IMR-90 (cell line): ENCODE data around the gene CELSR2. TPM values are rescaled to one million over a fixed set of nuclear protein-coding genes. Genes with fewer than 3 reads are reported as not detected.

Experiments
- ATAC-seq: fragments of 200-7000 bp; cut with Tn5 transposase; 2 replicates; pipeline ENCODE4 v1.9.1; 2020; ENCODE audit warnings: low read depth, mild to moderate bottlenecking, moderate library complexity
- BruUV-seq: library from RNA; stranded (reverse); fragments of 400-500 nt; replicated peaks from 2 replicates; lab custom pipeline; 2021; lab: Mats Ljungman, UMichigan
- CTCF ChIA-PET: fragments of 300-600 bp; formaldehyde crosslinking; extraction: SDS; loops from one replicate; lab custom pipeline; 2021; ENCODE audit warnings: antibody characterized with exemption; lab: Yijun Ruan, JAX
- POLR2A ChIA-PET: fragments of 300-600 bp; sonication (Branson Sonifier 250); formaldehyde crosslinking; loops from one replicate; lab custom pipeline; 2022; ENCODE audit warnings: antibody characterized with exemption; ENCODE audit not compliant: unreplicated experiment; lab: Charles Lee
- DNase-seq: peaks from one replicate; pipeline ENCODE4 v3.0.0; 2013
- H2AFZ ChIP-seq: replicated peaks from 2 replicates; pipeline ENCODE3; 2013; ENCODE audit warnings: low read length, mild to moderate bottlenecking; ENCODE audit not compliant: poor library complexity
- H2AK5ac ChIP-seq: 2 replicates; pipeline ENCODE4 v1.6.1; 2013; ENCODE audit warnings: low read depth, low read length, inconsistent platforms
- H2AK9ac ChIP-seq: replicated peaks from 2 replicates; pipeline ENCODE3; 2013; ENCODE audit warnings: mild to moderate bottlenecking, low read depth, low read length, moderate library complexity; ENCODE audit not compliant: poor library complexity
- H2BK120ac ChIP-seq: 2 replicates; pipeline ENCODE4 v1.6.1; 2013; ENCODE audit warnings: low read depth, low read length, inconsistent platforms
- H2BK15ac ChIP-seq: 3 replicates; pipeline ENCODE4 v1.6.1; 2013; ENCODE audit warnings: low read depth, low read length, inconsistent platforms
- H2BK20ac ChIP-seq: 2 replicates; pipeline ENCODE4 v1.6.1; 2013; ENCODE audit warnings: low read depth, mild to moderate bottlenecking, inconsistent platforms, low read length, moderate library complexity
- H2BK5ac ChIP-seq: 2 replicates; pipeline ENCODE4 v1.6.1; 2013; ENCODE audit warnings: mild to moderate bottlenecking, low read depth, low read length, inconsistent platforms; ENCODE audit not compliant: poor library complexity, severe bottlenecking
- H3K14ac ChIP-seq: replicated peaks from 2 replicates; pipeline ENCODE4 v1.6.1; 2013; ENCODE audit warnings: low read depth, low read length, inconsistent platforms
- H3K18ac ChIP-seq: 2 replicates; pipeline ENCODE4 v1.6.1; 2013; ENCODE audit warnings: low read depth, low read length, control low read depth
- H3K23ac ChIP-seq: 2 replicates; pipeline ENCODE4 v1.6.1; 2013; ENCODE audit warnings: low read depth, low read length, inconsistent platforms
- H3K27ac ChIP-seq: 2 replicates; pipeline ENCODE4 v1.5.1; 2013; ENCODE audit warnings: mild to moderate bottlenecking, control low read depth, low read length; ENCODE audit not compliant: insufficient read depth
- H3K27me3 ChIP-seq: 2 replicates; pipeline ENCODE4 v1.6.1; 2013; ENCODE audit warnings: low read length; ENCODE audit not compliant: control insufficient read depth, insufficient read depth
- H3K36me3 ChIP-seq: 2 replicates; pipeline ENCODE4 v1.6.1; 2013; ENCODE audit warnings: low read length, mixed read lengths; ENCODE audit not compliant: control insufficient read depth, insufficient read depth
- H3K4ac ChIP-seq: 2 replicates; pipeline ENCODE4 v1.6.1; 2013; ENCODE audit warnings: low read depth, low read length, inconsistent platforms
- H3K4me1 ChIP-seq: 2 replicates; pipeline ENCODE4 v1.6.1; 2013; ENCODE audit warnings: low read length, mixed read lengths; ENCODE audit not compliant: control insufficient read depth, insufficient read depth
- H3K4me2 ChIP-seq: 2 replicates; pipeline ENCODE4 v1.6.1; 2013; ENCODE audit warnings: low read depth, mild to moderate bottlenecking, control low read depth, low read length, moderate library complexity
- H3K4me3 ChIP-seq: 2 replicates; pipeline ENCODE4 v1.5.1; 2013; ENCODE audit warnings: low read depth, mild to moderate bottlenecking, control low read depth, low read length, moderate library complexity; ENCODE audit not compliant: insufficient read depth
- H3K56ac ChIP-seq: 2 replicates; pipeline ENCODE4 v1.6.1; 2013; ENCODE audit warnings: low read length, inconsistent platforms; ENCODE audit not compliant: insufficient read depth; ENCODE audit errors: extremely low read depth
- H3K79me1 ChIP-seq, 2 experiments: 2 replicates each; pipeline ENCODE4 v1.6.1; 2013; ENCODE audit warnings: low read length in 2 of 2, inconsistent platforms in 1 of 2, low read depth in 1 of 2
- H3K9ac ChIP-seq: 2 replicates; pipeline ENCODE4 v1.6.1; 2013; ENCODE audit warnings: low read depth, low read length, control low read depth
- H3K9me1 ChIP-seq: 2 replicates; pipeline ENCODE4 v1.6.1; 2013; ENCODE audit warnings: low read length, inconsistent platforms; ENCODE audit not compliant: insufficient read depth
- H3K9me3 ChIP-seq: 2 replicates; pipeline ENCODE4 v1.6.1; 2013; ENCODE audit warnings: low read length; ENCODE audit not compliant: control insufficient read depth, insufficient read depth
- H4K20me1 ChIP-seq: 2 replicates; pipeline ENCODE4 v1.6.1; 2013; ENCODE audit warnings: low read length, inconsistent platforms; ENCODE audit not compliant: insufficient read depth
- H4K5ac ChIP-seq: 2 replicates; pipeline ENCODE4 v1.6.1; 2013; ENCODE audit warnings: mild to moderate bottlenecking, low read depth, low read length, control low read depth
- H4K8ac ChIP-seq, 2 experiments: 2 replicates each; pipeline ENCODE4 v1.6.1; 2013; ENCODE audit warnings: low read depth in 2 of 2, low read length in 2 of 2, control low read depth in 1 of 2, inconsistent platforms in 1 of 2
- H4K91ac ChIP-seq: 2 replicates; pipeline ENCODE4 v1.6.1; 2013; ENCODE audit warnings: low read depth, low read length, inconsistent platforms; ENCODE audit not compliant: insufficient read depth
- BHLHE40 ChIP-seq: fragments of 150-350 bp; IDR thresholded peaks from 2 replicates; pipeline ENCODE4 v1.6.1; 2016; ENCODE audit warnings: mild to moderate bottlenecking, low read depth, low read length
- CHD1 ChIP-seq: IDR thresholded peaks from 2 replicates; pipeline ENCODE4 v1.6.1; 2012; ENCODE audit warnings: low read depth, low read length, improper control_type of control experiment
- MAFK ChIP-seq: IDR thresholded peaks from 2 replicates; pipeline ENCODE4 v1.6.1; 2012; ENCODE audit warnings: low read depth, low read length, improper control_type of control experiment
- MXI1 ChIP-seq: IDR thresholded peaks from 2 replicates; pipeline ENCODE4 v1.6.1; 2012; ENCODE audit warnings: low read depth, mild to moderate bottlenecking, low read length, moderate library complexity, borderline replicate concordance
- NFE2L2 ChIP-seq: fragments of 150-350 bp; IDR thresholded peaks from 2 replicates; pipeline ENCODE4 v1.6.1; 2016; ENCODE audit warnings: low read depth, mild to moderate bottlenecking, low read length
- POLR2A ChIP-seq: IDR thresholded peaks from 2 replicates; pipeline ENCODE4 v1.6.1; 2012; ENCODE audit warnings: mild to moderate bottlenecking, low read depth, low read length
- RAD21 ChIP-seq: IDR thresholded peaks from 2 replicates; pipeline ENCODE4 v1.6.1; 2012; ENCODE audit warnings: low read length, improper control_type of control experiment
- RFX5 ChIP-seq: IDR thresholded peaks from 2 replicates; pipeline ENCODE4 v1.8.0; 2012; ENCODE audit warnings: low read depth, mild to moderate bottlenecking, low read length, moderate library complexity
- SMC3 ChIP-seq: fragments of 150-350 bp; IDR thresholded peaks from 2 replicates; pipeline ENCODE4 v1.6.1; 2016; ENCODE audit warnings: low read depth, mild to moderate bottlenecking, antibody characterized with exemption, low read length, moderate library complexity
- WGBS, 2 experiments: methylation state at CpG; one replicate each; pipeline versions ENCODE4 v1.1.5 to v1.1.7; 2013; ENCODE audit warnings: missing lambda C conversion rate in 2 of 2; ENCODE audit not compliant: insufficient read length in 1 of 2; ENCODE audit errors: extremely low coverage in 2 of 2; 5-methylcytosine and 5-hydroxymethylcytosine counted together
- dilution Hi-C: fragments of 300-500 bp; cut with HindIII; formaldehyde crosslinking; loops from one replicate; pipeline ENCODE4 v1.14.3; 2018; ENCODE audit warnings: low sequenced_read_pairs; ENCODE audit not compliant: unreplicated experiment
- in situ Hi-C: fragments of 300-500 bp; cut with MboI; formaldehyde crosslinking; loops from 3 replicates; pipeline ENCODE4 v1.14.3; 2019; ENCODE audit warnings: low sequenced_read_pairs, inconsistent platforms, mixed read lengths
- intact Hi-C: fragments of 100-400 bp; cut with micrococcal nuclease; formaldehyde crosslinking; loops from 2 replicates; pipeline ENCODE4 v1.10.0; 2022
- polyA plus RNA-seq, 3 experiments: library from polyadenylated mRNA; depleted of rRNA; stranded (reverse); fragments of >200 nt; gene quantifications; 2 replicates each; pipeline ENCODE4 v1.2.3, GENCODE V29; 2012; ENCODE audit warnings: low replicate concordance in 1 of 3
- total RNA-seq: library from RNA; depleted of rRNA; stranded (reverse); fragments of >200 nt; gene quantifications from 2 replicates; pipeline ENCODE4 v1.2.3, GENCODE V29; 2012
- TF ChIP-seq, protein P1 (sequence below): fragments of 150-350 bp; IDR thresholded peaks from 2 replicates; pipeline ENCODE4 v1.6.1; 2017; ENCODE audit warnings: mild to moderate bottlenecking, antibody characterized with exemption, low read length, low read depth

Gene CELSR2
- total and polyA plus RNA-seq, 2 of the 4 experiments (the other 2 are of a cell fraction), result 1.3 to 5.3 TPM

DNA sequence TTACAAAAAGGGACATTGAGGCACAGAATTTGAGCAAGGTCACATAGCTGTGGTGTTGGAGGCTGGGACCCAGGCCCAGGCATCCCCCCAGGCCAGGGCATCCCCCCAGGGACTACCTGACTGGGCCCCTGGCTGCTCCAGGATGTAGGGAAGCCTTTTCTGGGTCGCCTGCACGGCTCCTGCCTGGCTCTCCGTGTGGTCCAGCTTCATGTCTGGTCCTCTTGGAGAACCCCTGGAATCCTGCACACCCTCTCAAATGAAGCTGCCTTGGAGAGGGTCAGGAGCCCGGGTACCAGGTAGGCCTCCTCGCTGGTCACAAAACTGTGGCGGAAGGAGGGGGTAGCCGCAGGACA is 919 bp upstream of the CELSR2 start:
- Histone ChIP-seq H3K56ac (no peak overlapping the region), H4K20me1 (no peaks in the 10 kb centered on the region), H3K36me3 (no peaks in the 10 kb centered on the region), H3K27me3 (no peaks in the 10 kb centered on the region), H2BK5ac (no peak overlapping the region), H3K18ac (no peak overlapping the region), H3K4me3 (no peak overlapping the region), H2BK15ac (no peak overlapping the region), H3K4me1 (peaks cover 8% of the 10 kb centered on the region), H2AK5ac (0 out of 2 replicates have a peak overlapping the region, but pooled peaks have one; percentile 2), H2BK20ac (no peak overlapping the region), H3K9me3 (no peaks in the 10 kb centered on the region), H2AFZ (no peak overlapping the region), H4K8ac (no peak overlapping the region), H4K91ac (no peak overlapping the region), H3K9ac (no peak overlapping the region), H3K79me1 (no peaks in the 10 kb centered on the region), H3K4ac (no peak overlapping the region), H3K9me1 (no peaks in the 10 kb centered on the region; the same call in 1 of the 2 replicates), H3K4me2 (no peak overlapping the region), H3K27ac (no peak overlapping the region), H2AK9ac (no peak overlapping the region), H4K5ac (no peak overlapping the region), H3K14ac (no peak overlapping the region), H2BK120ac (no peak overlapping the region), H3K23ac (no peak overlapping the region)
- 100% methylated on average over 1 of the region's 7 CpGs; no CpG with 5 or more reads in 1 of the 2 experiments for WGBS, 2 experiments
- in situ Hi-C loops, result no loop called here
- CTCF ChIA-PET, result no interaction called here
- ATAC-seq (no peak), DNase-seq (no peak)
- POLR2A ChIA-PET, result no interaction called here
- BruUV-seq, result no TSS peak
- TF ChIP-seq CHD1 (no peak), MAFK (no peak), MXI1 (no peak), NFE2L2 (no peak), RFX5 (no peak), POLR2A (no peak), RAD21 (no peak), SMC3 (no peak), BHLHE40 (no peak)
- TF ChIP-seq, protein P1, sequence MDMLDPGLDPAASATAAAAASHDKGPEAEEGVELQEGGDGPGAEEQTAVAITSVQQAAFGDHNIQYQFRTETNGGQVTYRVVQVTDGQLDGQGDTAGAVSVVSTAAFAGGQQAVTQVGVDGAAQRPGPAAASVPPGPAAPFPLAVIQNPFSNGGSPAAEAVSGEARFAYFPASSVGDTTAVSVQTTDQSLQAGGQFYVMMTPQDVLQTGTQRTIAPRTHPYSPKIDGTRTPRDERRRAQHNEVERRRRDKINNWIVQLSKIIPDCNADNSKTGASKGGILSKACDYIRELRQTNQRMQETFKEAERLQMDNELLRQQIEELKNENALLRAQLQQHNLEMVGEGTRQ, result no peak
- intact Hi-C loops, result no loop called here
- dilution Hi-C loops, result no loop called here
